Epithelial cell of prostate (primary cell): ENCODE results near the gene MCC.

Source experiments
- DNase-seq: peaks from one replicate; pipeline ENCODE4 v3.0.0-alpha.2; 2011; ENCODE audit warnings: low read depth, low spot score
- H3K27ac ChIP-seq: fragments of 450-650 bp; 2 replicates; pipeline ENCODE4 v1.5.1; 2017; ENCODE audit warnings: mild to moderate bottlenecking

MCC gene

GRCh38 chr5:113234546-113234945 lies 253.7 kb downstream of the MCC start:
- no peak for DNase-seq
- no peak overlapping the region for H3K27ac ChIP-seq

DNA sequence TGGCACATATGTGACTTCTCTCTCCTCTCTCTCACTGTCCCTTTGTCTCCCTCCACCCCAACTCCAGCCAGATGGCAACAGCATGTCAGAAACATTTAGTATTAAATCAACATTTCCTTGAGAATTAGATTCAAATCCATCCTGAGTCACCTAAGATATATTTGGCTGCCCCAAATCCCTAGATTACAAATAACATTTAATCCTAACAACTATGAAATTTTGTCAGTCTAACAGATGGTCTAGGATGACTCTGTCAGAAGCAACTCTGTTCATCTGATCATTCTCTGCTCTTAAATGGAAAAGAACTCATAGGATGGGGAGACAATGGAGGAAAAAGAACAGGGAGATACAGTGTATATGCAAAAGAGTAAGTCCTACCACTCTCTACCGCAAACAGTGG lies 254.6 kb downstream of the MCC start:
- no peak overlapping the region for H3K27ac ChIP-seq
- no peak for DNase-seq

GRCh38 chr5:113232667-113233066 lies 255.6 kb downstream of the MCC start:
- DNase-seq = no peak
- H3K27ac ChIP-seq = peak overlapping the region; percentile 61

GRCh38 chr5:113232221-113232620 lies 256.0 kb downstream of the MCC start:
- H3K27ac ChIP-seq = peak overlapping the region; percentile 61
- peak; percentile 31 for DNase-seq

GRCh38 chr5:113231653-113232000 lies 256.6 kb downstream of the MCC start:
- no peak for DNase-seq
- peak overlapping the region; percentile 61 for H3K27ac ChIP-seq

DNA sequence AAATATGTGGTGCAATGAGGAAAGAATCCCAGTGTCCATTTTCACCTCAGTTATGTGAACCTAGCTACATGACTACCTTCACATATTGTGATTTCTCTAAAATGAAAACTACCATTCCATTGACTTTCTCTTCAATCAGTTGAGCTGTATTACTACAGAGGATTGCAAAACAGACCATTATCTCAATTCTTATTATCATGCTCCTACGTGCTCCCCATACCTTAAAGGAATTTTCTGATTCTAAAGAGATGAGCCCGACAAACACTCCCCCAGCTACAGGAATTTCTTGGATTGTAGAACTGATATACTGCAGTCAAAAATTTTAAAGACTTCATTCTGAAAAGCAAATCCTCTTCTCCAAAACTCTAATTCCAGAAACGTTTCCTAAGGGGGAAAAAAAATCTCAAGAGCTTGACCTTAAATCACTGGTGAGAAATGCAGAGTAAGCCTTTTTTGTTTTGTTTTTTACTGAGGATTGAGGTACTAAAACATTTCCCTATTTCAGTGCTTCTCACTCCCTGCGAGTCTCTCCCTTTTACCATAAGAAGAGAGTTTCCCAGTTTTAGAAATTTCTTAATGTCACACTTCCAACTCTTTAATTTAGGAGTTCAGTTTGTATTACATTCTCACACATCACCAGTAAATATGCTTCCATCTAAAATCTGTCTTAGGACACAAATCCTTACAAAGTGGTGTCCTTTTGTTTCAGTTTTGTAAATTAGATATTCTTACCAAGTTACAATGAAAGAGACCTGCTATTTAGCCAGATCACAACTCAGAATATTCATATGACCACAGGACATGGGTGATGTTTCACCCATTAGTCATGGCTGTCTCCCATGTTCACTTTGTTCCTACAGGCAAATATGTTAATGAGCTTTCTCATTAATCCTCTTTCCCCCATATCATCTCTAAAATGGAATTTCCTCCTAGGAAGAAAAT lies 257.3 kb downstream of the MCC start:
- H3K27ac ChIP-seq = peak overlapping the region; percentile 61
- DNase-seq = peak; percentile 33

GRCh38 chr5:113227798-113228197 lies 260.5 kb downstream of the MCC start:
- DNase-seq = no peak
- no peak overlapping the region for H3K27ac ChIP-seq

DNA sequence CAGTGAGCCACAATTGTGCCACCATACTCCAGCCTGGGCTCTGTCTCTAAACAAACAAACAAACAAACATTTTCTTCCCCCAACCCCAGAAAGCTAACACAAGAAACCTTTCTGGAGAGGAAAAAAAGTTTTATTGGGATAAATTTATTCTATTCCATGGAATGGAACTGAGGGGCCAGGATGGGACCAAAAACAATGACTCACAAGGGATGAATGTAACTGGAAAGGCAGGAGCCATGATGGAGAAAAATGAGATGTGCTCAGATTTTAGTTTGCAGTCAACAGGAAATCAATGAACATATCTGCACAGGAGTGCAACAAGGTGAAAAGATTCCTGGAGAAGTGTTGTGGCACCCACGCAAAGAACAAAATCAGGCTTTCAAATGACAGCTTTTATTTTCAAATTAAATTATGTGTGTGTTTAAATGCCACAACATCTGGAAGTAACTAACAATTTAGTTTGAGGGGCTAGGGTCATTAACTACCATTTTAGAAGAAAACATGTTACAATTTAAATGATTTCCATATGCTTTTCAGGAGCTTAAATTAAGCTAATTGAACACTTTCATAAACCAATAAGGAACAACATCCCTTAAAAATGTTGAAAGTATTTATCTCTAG lies 262.0 kb downstream of the MCC start:
- DNase-seq = no peak
- H3K27ac ChIP-seq = no peak overlapping the region

DNA sequence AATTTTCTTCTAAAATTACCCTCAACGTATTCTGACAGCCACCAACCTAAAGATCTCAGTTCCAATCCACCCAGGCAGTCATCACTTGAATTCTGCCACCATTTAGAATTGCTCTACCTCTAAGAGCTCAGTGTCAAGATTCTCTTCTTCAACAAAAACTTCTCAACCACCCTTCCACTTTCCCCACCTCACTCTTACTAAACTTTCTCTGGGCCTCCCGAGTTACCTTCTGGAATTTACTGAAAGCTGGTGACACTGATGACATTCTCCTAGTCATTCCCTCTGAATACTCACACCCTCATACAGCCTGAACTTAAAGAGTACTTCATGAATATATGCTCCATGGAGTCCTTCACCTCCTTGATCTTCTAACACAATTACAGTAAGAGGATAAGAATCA lies 263.0 kb downstream of the MCC start:
- no peak overlapping the region for H3K27ac ChIP-seq
- no peak for DNase-seq

GRCh38 chr5:113224605-113225065 lies 263.6 kb downstream of the MCC start:
- no peak overlapping the region for H3K27ac ChIP-seq
- DNase-seq = no peak

GRCh38 chr5:113223831-113224604 lies 264.2 kb downstream of the MCC start:
- no peak for DNase-seq
- no peak overlapping the region for H3K27ac ChIP-seq

GRCh38 chr5:113223315-113223714 lies 264.9 kb downstream of the MCC start:
- no peak for DNase-seq
- H3K27ac ChIP-seq = no peak overlapping the region

DNA sequence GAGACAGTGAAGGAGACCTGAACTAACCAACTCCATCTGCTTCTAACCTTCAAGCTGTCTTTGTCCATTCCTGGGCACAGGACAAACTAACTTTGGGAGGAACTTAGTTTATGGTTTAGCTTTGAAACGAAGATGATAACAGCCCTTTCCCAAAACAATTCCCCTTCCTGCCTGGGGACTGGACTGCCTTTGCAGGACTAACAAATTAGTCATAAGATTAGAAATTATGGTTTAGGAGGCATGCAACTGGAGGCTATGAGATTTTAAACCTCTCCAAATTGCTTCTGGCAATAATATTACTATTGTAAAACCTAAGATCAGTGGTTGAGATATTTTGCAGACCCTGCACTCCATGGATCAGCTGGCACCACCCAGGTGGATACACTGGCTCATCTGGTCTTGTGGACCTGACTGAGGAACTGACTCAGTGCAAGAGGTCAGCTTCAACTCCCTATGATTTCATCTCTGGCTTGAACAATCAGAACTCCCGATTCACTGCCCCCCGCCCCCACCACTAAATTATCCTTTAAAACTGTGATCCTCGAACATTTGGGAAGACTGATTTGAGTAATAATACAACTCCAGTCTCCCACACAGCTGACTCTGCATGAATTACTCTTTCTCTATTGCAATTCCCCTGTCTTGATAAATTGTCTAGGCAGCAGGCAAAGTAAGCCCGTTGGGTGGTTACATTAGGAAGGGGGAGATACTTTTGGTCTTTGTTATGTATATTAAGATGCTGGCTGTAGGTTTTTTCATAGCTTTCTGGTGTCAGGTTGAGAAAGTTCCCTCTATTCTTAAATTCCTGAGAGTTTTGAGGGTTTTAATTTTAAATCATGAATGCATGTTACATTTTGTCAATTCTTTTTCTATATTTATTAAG lies 266.7 kb downstream of the MCC start:
- H3K27ac ChIP-seq = no peak overlapping the region
- DNase-seq = no peak

DNA sequence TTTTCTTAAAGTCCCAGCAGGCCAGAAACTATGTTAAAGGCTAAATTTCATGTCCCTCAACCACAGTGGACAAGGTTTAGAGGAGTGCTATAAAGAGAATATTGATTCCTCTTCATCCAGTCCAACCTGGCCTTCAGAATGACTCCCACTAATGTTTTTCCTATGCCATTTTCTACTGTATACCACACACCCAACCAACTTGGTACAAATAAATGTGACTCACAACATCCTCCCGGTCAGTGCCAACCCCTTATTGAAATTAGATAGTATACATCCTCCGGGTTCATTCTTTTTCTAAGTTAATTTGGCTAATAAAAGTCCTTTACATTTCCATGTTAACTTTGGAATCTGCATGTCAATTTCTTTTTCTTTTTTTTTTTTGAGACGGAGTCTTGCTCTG lies 268.6 kb downstream of the MCC start:
- no peak for DNase-seq
- H3K27ac ChIP-seq = no peak overlapping the region

- H3K27ac ChIP-seq = no peak overlapping the region
- no peak for DNase-seq
Observed at GRCh38 chr5:113218906-113219517, 269.2 kb downstream of the MCC start.

- no peak overlapping the region for H3K27ac ChIP-seq
Observed at GRCh38 chr5:113218200-113218599, 270.1 kb downstream of the MCC start.

DNA sequence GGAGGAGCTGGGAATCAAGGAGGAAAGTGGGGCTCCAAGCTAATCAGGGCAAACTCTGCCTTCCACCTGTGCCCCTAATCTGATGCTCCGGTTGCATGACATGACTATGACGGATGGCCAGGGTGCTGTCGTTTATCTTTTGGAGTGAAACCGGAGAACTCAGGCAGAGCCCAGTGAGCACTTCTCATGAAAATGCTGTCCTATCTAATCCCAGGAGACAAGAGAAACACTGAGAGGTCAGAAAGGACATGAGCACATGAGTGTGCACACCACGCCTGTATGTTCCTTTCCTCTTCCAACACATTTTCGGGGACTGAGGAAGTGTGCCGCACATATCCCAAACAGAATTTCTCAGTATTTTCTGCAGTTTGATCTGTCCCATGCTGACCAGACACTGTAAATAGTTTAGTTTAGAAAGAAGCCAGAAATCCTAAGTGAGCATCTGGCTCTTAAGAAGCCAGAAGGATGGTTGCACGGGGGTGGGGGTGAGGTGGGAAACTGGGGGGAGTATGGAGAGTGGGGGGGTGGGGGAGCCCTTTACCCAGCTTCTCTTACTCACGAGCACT lies 270.6 kb downstream of the MCC start:
- no peak overlapping the region for H3K27ac ChIP-seq
- no peak for DNase-seq

More at GRCh38 chr5:113218200-113218599, 270.1 kb downstream of the MCC start:
- DNase-seq = no peak

DNA sequence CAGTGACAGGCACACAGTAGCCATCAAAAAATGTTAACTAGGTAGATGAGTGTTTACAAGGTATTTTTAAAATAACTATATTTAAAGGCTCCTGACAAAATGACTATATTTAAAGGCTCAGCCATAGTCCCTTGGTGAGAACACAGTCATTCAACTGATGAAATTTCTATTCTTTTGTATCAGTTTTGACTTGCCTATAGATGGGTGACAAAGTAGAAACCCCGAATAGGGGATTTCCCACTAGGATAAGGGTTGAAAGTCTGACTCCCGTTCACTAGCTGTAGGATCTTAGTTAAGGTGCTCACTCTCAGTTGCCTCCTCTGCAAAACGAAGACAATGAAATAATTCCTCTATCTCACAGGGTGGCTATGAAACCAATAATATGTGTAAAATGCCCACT lies 271.7 kb downstream of the MCC start:
- DNase-seq = no peak
- no peak overlapping the region for H3K27ac ChIP-seq

DNA sequence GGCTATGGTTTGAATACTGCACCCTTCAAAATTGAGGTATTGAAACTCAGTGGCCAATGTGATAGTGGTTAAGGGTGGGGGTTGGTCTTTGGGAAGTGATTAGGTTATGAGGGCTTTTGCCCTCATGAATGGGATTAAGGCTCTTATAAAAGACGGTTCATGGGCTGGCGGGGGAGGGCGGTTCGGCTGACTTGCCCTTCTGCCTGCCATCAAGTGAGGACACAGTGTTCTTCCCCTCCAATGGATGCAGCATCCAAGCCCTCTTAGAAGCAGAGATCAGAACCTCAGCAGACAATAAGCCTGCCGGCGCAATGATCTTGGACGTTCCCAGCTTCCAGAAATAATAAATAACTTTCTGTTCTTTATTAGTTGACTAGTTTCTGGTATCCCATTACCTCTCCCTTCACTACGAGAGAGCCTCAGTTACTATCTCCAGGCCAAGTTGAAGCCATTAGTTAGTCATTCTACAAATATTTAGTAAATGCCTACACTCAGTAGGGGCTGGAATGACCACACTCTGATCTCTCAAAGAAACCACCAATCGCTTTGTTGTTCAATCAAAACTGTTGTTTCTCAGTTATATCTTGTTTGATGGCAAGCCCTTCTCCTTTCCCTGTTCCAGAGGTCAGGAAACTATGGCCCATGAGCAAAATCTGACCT lies 272.7 kb downstream of the MCC start:
- no peak overlapping the region for H3K27ac ChIP-seq
- no peak for DNase-seq
